ENCODE results near the gene SPTBN4.

GRCh38 chr19:40547836-40548235, 81.0 kb downstream of the SPTBN4 start:
- no peak for TF ChIP-seq CTCF (IDR thresholded peaks at IDR 0.05; ENCODE audit: low read length)
- no peak for TF ChIP-seq EZH2 (IDR thresholded peaks at IDR 0.05; ENCODE audit: borderline replicate concordance, low read length)

All from OCI-LY1 (cell line).